ENCODE results near the gene S100PBP. TPM values are rescaled to one million over a fixed set of nuclear protein-coding genes. Genes with fewer than 3 reads are reported as not detected.

The S100PBP gene
- total RNA-seq, 1 donor from 2014 or later: 11.1 TPM

DNA sequence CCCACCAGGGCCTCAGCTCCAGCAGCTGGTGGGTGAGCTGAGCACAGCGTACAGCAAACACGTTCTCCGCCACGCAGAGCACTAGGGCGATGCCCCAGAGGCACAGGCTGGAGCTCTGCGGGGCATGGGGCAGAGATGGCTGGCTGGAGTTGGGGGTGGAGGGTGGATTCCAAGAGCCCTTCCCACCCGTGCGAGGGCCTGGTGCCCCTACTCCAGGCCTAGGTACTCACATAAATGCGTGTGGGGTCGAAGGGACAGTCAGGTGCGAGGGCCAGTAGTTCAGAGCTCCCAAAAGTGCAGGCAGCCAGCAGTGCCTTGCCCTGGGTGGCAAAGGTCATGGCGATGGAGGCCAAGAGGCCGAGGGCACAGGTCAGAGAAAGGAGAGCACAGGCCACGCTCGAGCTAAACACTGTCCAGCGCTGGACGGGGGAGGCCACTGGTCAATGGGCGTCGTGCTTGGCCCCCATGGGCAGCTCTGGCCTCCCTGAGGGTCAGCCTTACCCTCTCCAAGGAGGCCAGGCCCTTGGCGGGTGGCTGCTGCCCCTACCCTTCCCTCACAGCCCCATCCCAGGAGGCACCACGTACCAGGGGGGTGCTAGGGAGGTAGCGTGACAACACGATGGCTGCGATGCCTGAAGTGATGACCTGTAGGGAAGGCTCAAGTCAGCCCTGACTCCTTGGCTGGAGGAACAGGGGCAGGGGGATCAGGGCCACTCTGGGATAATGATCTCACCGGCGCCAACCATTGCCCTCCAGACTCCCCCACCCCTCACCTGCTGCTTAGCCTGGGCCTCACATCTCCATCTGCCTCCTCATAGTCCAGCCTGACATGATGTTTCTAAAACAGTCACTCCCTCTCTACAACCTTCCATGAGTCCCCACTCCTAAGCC is 78.1 kb downstream of the S100PBP start:
- TF ChIP-seq, protein P1, sequence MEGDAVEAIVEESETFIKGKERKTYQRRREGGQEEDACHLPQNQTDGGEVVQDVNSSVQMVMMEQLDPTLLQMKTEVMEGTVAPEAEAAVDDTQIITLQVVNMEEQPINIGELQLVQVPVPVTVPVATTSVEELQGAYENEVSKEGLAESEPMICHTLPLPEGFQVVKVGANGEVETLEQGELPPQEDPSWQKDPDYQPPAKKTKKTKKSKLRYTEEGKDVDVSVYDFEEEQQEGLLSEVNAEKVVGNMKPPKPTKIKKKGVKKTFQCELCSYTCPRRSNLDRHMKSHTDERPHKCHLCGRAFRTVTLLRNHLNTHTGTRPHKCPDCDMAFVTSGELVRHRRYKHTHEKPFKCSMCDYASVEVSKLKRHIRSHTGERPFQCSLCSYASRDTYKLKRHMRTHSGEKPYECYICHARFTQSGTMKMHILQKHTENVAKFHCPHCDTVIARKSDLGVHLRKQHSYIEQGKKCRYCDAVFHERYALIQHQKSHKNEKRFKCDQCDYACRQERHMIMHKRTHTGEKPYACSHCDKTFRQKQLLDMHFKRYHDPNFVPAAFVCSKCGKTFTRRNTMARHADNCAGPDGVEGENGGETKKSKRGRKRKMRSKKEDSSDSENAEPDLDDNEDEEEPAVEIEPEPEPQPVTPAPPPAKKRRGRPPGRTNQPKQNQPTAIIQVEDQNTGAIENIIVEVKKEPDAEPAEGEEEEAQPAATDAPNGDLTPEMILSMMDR (IDR thresholded peaks at IDR 0.05; ENCODE audit: borderline replicate concordance): no peak

DNA sequence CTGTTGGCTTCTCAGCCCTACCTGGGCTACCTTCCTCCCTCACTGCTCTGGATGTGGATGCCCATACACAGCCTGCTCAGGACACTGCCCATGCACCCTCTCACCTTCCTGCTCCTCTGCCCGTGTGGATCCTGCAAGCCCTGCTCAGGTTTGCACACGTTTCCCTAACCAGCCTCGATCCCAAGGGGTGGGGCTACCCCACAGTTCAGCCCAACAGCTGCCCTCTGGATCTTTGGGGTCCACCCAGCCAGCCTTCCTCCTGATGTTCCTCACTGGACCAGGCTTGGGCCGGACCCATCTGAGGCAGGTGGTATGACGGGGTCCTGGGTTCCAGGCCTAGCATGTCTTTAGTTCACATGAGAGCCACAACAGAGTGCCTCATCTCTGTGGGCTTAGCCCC is 79.0 kb downstream of the S100PBP start:
- H3K36me3 ChIP-seq: no peaks in the 10 kb centered on the region
- DNase-seq: no peak
- intact Hi-C loops (cut with micrococcal nuclease): no loop called here
- H3K27me3 ChIP-seq (ENCODE audit: low read depth): peaks cover 54% of the 10 kb centered on the region
- H3K9me3 ChIP-seq (replicated peaks): no peaks in the 10 kb centered on the region
- no peak overlapping the region for H3K27ac ChIP-seq (replicated peaks)
- H3K4me1 ChIP-seq: peaks cover 25% of the 10 kb centered on the region
- H3K4me3 ChIP-seq: no peak overlapping the region
- TF ChIP-seq, protein P1 (IDR thresholded peaks at IDR 0.05; ENCODE audit: borderline replicate concordance): no peak

More for the DNA sequence above, 78.1 kb downstream of the S100PBP start:
- no peaks in the 10 kb centered on the region for H3K36me3 ChIP-seq
- H3K9me3 ChIP-seq (replicated peaks): no peaks in the 10 kb centered on the region
- peaks cover 19% of the 10 kb centered on the region for H3K4me1 ChIP-seq
- intact Hi-C loops (cut with micrococcal nuclease): no loop called here
- H3K27me3 ChIP-seq (ENCODE audit: low read depth): peaks cover 56% of the 10 kb centered on the region
- DNase-seq: no peak
- H3K27ac ChIP-seq (replicated peaks): no peak overlapping the region
- no peak overlapping the region for H3K4me3 ChIP-seq

DNA sequence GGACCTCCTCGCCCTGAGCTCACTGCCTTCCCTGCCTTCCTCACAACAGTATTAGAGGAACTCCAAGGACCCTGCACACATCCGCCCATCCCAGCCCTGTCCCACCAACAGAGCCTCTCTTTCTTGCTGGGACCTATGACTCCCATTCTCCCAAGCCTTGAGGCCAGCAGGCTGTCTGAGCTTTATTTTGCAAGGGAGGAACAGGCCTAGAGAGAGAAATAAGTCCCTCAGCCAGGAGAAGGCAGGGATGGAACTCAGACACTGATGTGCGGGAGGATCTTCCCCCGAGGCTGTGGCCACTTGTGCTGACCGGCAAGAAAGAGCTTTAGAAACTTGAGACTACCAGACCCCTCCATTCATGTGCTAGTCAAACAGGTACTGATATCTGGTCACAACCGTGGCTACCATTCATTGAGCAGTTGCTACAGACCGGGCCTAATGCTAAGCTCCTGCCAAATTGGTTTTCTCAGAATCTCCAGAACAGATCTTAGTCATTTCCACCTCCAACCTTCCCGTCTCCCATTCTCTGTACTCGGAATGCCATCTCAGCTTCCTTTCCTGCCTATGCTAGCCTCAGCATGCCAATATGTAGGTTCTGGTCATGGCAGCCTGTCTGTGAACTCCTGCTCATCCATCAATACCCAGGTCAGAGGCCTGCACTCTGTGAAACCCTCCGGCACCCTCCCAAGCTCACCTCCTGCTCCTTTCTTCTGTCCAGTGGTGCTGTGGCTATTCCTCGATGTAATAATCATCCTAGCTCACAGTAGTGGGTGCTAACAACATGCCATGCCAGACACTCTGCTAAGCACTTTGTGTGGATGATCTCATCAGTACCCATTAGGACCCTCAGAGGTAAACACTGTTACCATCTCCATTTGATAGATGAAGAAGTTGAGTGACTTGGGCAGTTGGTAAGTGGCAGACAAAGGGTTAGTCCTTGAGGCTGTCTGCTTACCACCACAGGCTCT is 79.9 kb downstream of the S100PBP start:
- peaks cover 29% of the 10 kb centered on the region for H3K4me1 ChIP-seq
- no peaks in the 10 kb centered on the region for H3K9me3 ChIP-seq (replicated peaks)
- H3K27me3 ChIP-seq (ENCODE audit: low read depth): peaks cover 54% of the 10 kb centered on the region
- H3K4me3 ChIP-seq: no peak overlapping the region
- H3K27ac ChIP-seq (replicated peaks): no peak overlapping the region
- no peaks in the 10 kb centered on the region for H3K36me3 ChIP-seq
- intact Hi-C loops (cut with micrococcal nuclease): no loop called here
- DNase-seq: no peak
- TF ChIP-seq, protein P1 (IDR thresholded peaks at IDR 0.05; ENCODE audit: borderline replicate concordance): no peak

DNA sequence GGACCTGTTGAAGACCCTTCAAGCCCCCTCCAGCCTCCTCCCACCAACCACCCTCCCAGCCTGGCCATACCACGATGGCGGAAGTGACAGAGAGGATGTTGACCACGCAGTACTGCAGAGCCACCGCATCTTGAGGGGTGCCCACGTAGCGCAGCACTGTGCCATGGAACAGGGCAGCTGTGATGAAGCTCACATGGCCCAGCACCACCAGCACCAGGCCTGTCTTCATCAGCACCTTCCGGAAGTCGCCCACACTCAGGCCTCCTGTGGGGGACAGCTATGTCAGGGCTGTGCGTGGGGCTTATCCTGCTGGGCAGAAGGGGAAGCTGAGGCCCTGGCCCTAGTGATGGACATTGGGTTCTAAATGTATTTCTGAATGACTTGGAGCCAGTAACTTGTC is 80.6 kb downstream of the S100PBP start:
- DNase-seq: no peak
- intact Hi-C loops (cut with micrococcal nuclease): no loop called here
- H3K27me3 ChIP-seq (ENCODE audit: low read depth): peaks cover 51% of the 10 kb centered on the region

DNA sequence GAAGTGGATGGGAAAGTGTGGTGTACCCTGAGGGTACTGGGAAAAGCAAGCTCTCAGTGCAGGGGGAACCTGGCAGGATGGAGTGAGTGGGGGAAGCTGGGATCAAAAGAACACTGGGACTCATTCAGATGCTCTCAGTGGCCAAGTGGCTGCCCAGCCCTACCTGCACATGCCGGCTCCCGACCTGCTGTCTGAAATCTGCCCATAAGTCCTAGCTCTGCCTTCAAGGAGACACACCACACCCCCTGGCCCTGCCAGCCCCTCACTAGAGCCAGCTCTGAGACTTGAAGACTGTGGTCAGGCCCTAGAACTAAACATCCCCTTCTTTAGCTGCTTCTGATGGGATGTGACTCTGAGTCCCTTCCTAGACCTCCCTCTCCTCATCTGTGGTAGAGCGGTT is 81.5 kb downstream of the S100PBP start:
- TF ChIP-seq, protein P1 (IDR thresholded peaks at IDR 0.05; ENCODE audit: borderline replicate concordance): no peak
- Histone ChIP-seq H3K4me3 (no peak overlapping the region), H3K27ac (replicated peaks) (no peak overlapping the region), H3K27me3 (ENCODE audit: low read depth) (peaks cover 42% of the 10 kb centered on the region), H3K36me3 (no peaks in the 10 kb centered on the region), H3K9me3 (replicated peaks) (no peaks in the 10 kb centered on the region), H3K4me1 (peaks cover 13% of the 10 kb centered on the region)
- no peak for DNase-seq
- intact Hi-C loops (cut with micrococcal nuclease): no loop called here

More for the DNA sequence above, 80.6 kb downstream of the S100PBP start:
- TF ChIP-seq, protein P1 (IDR thresholded peaks at IDR 0.05; ENCODE audit: borderline replicate concordance): no peak
- no peak overlapping the region for H3K4me3 ChIP-seq
- peaks cover 22% of the 10 kb centered on the region for H3K4me1 ChIP-seq
- no peaks in the 10 kb centered on the region for H3K9me3 ChIP-seq (replicated peaks)
- H3K27ac ChIP-seq (replicated peaks): no peak overlapping the region
- no peaks in the 10 kb centered on the region for H3K36me3 ChIP-seq
